HG03378 (cell line): ENCODE results near the gene JAKMIP3.

Source experiments
- ATAC-seq: cut with Tn5 transposase; IDR thresholded peaks from one replicate; pipeline ENCODE4 v1.9.1; 2021; ENCODE audit warnings: mild to moderate bottlenecking, moderate library complexity; ENCODE audit not compliant: unreplicated experiment

JAKMIP3 gene

GRCh38 chr10:132110111-132110521 is 44.4 kb downstream of the JAKMIP3 start:
- no peak for ATAC-seq

- no peak for ATAC-seq
These were observed 45.0 kb downstream of the JAKMIP3 start for GRCh38 chr10:132110713-132111112.

GRCh38 chr10:132111121-132111731 is 45.5 kb downstream of the JAKMIP3 start:
- no peak for ATAC-seq

GRCh38 chr10:132111871-132112341 is 46.2 kb downstream of the JAKMIP3 start:
- ATAC-seq, result no peak

- no peak for ATAC-seq
These were observed 46.9 kb downstream of the JAKMIP3 start for GRCh38 chr10:132112611-132113010.

- ATAC-seq, result no peak
These were observed 47.5 kb downstream of the JAKMIP3 start for GRCh38 chr10:132113206-132113605.

GRCh38 chr10:132113766-132114365 is 48.1 kb downstream of the JAKMIP3 start:
- no peak for ATAC-seq

GRCh38 chr10:132114953-132115520 is 49.3 kb downstream of the JAKMIP3 start:
- ATAC-seq, result no peak
